MCF 10A (cell line): ENCODE results near the gene BMPER. TPM values are rescaled to one million over a fixed set of nuclear protein-coding genes. Genes with fewer than 3 reads are reported as not detected.

Experiments
- BruUV-seq: library from RNA; stranded (reverse); fragments of 400-500 nt; replicated peaks from 2 replicates; lab custom pipeline; 2021; lab: Mats Ljungman, UMichigan
- CTCF ChIA-PET: fragments of 300-600 bp; sonication (Branson Sonifier 250); formaldehyde crosslinking; extraction: SDS; loops from one replicate; lab custom pipeline; 2021; ENCODE audit warnings: antibody characterized with exemption, inconsistent platforms; lab: Yijun Ruan, JAX
- POLR2A ChIA-PET: fragments of 300-600, 350-650 bp; sonication (Branson Sonifier 250); formaldehyde crosslinking; extraction: SDS; loops from one replicate; lab custom pipeline; 2020; ENCODE audit warnings: antibody characterized with exemption, inconsistent platforms; lab: Yijun Ruan, JAX
- DNase-seq: peaks from one replicate; pipeline ENCODE4 v3.0.0-alpha.2; 2018; ENCODE audit not compliant: unreplicated experiment
- H3K27ac Mint-ChIP-seq: one replicate; pipeline ENCODE4 v1.8.0; 2022; ENCODE audit warnings: mild to moderate bottlenecking, low read depth, mixed read lengths; ENCODE audit not compliant: unreplicated experiment
- H3K27me3 Mint-ChIP-seq: one replicate; pipeline ENCODE4 v1.8.0; 2022; ENCODE audit warnings: mixed read lengths; ENCODE audit not compliant: insufficient read depth, unreplicated experiment
- H3K36me3 Mint-ChIP-seq: one replicate; pipeline ENCODE4 v1.8.0; 2022; ENCODE audit warnings: mild to moderate bottlenecking, moderate library complexity, mixed read lengths; ENCODE audit not compliant: insufficient read depth, unreplicated experiment
- H3K4me1 Mint-ChIP-seq: one replicate; pipeline ENCODE4 v1.8.0; 2022; ENCODE audit warnings: mixed read lengths; ENCODE audit not compliant: insufficient read depth, unreplicated experiment
- H3K4me3 Mint-ChIP-seq: one replicate; pipeline ENCODE4 v1.8.0; 2022; ENCODE audit warnings: mild to moderate bottlenecking, moderate library complexity, mixed read lengths; ENCODE audit not compliant: unreplicated experiment
- H3K9me3 Mint-ChIP-seq: one replicate; pipeline ENCODE4 v1.8.0; 2022; ENCODE audit warnings: mixed read lengths; ENCODE audit not compliant: unreplicated experiment
- intact Hi-C: fragments of 100-400 bp; cut with micrococcal nuclease; formaldehyde crosslinking; loops from 2 replicates; pipeline ENCODE4 v1.14.1; 2022
- total RNA-seq: library from RNA; stranded (reverse); gene quantifications from 2 replicates; pipeline ENCODE4 v1.2.3, GENCODE V29; 2022
- TF ChIP-seq, protein P1 (sequence below): fragments of 200-600 bp; IDR thresholded peaks from one replicate; pipeline ENCODE4 v1.8.0; 2022; ENCODE audit warnings: antibody characterized with exemption, mild to moderate bottlenecking; ENCODE audit not compliant: unreplicated experiment

BMPER gene
- total RNA-seq, 1 experiment from 2014 or later = 0.40 TPM

GRCh38 chr7:33917661-33918060, 12.3 kb downstream of the BMPER start:
- ChIA-PET POLR2A (no interaction called here), CTCF (interaction anchor here (0.9 to 4.7 kb wide), 2 partner anchors 8 to 14 kb away, joined by 3 to 39 read pairs; no protein-coding TSS in a partner anchor)
- no peaks in the 10 kb centered on the region for H3K4me1 Mint-ChIP-seq
- H3K36me3 Mint-ChIP-seq = no peaks in the 10 kb centered on the region
- intact Hi-C loops = no loop called here
- no peak for DNase-seq
- TF ChIP-seq, protein P1, sequence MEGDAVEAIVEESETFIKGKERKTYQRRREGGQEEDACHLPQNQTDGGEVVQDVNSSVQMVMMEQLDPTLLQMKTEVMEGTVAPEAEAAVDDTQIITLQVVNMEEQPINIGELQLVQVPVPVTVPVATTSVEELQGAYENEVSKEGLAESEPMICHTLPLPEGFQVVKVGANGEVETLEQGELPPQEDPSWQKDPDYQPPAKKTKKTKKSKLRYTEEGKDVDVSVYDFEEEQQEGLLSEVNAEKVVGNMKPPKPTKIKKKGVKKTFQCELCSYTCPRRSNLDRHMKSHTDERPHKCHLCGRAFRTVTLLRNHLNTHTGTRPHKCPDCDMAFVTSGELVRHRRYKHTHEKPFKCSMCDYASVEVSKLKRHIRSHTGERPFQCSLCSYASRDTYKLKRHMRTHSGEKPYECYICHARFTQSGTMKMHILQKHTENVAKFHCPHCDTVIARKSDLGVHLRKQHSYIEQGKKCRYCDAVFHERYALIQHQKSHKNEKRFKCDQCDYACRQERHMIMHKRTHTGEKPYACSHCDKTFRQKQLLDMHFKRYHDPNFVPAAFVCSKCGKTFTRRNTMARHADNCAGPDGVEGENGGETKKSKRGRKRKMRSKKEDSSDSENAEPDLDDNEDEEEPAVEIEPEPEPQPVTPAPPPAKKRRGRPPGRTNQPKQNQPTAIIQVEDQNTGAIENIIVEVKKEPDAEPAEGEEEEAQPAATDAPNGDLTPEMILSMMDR = no peak
- peaks cover 17% of the 10 kb centered on the region for H3K27me3 Mint-ChIP-seq
- no peak overlapping the region for H3K27ac Mint-ChIP-seq
- no peak overlapping the region for H3K4me3 Mint-ChIP-seq
- no peaks in the 10 kb centered on the region for H3K9me3 Mint-ChIP-seq
- no TSS peak for BruUV-seq

- Mint-ChIP-seq H3K36me3 (no peaks in the 10 kb centered on the region), H3K27me3 (peaks cover 20% of the 10 kb centered on the region), H3K4me3 (no peak overlapping the region), H3K4me1 (no peaks in the 10 kb centered on the region), H3K9me3 (no peaks in the 10 kb centered on the region), H3K27ac (no peak overlapping the region)
- intact Hi-C loops = no loop called here
- ChIA-PET POLR2A (no interaction called here), CTCF (interaction anchor here (4.7 kb wide), 1 partner anchor 13 kb away, joined by 39 read pairs; no protein-coding TSS in a partner anchor)
- no peak for DNase-seq
- TF ChIP-seq, protein P1 = no peak
- no TSS peak for BruUV-seq
These were observed 13.3 kb downstream of the BMPER start for GRCh38 chr7:33918438-33919143.

DNA sequence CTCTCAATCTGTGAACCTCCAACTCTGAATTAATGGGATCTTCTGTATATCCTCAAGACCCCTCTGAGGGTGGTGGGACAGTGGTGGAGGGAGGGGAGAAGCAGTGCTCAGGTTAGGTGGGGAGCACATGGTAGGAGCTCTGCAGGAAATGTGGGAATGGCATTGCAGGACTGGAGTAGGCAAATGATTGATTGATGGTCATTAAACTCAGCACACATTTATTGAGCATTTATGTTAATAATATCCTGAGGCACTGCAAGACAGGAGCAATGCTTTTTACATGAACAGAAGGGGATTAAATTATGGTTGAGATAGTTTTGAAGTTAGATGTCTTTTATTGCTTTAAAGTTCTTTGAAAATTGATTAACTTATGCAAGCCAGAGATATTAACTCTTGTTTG, 14.1 kb downstream of the BMPER start:
- POLR2A ChIA-PET = no interaction called here
- CTCF ChIA-PET = interaction anchor here (4.7 kb wide), 1 partner anchor 12 kb away, joined by 39 read pairs; no protein-coding TSS in a partner anchor
- Mint-ChIP-seq H3K4me1 (no peaks in the 10 kb centered on the region), H3K4me3 (no peak overlapping the region), H3K27me3 (peaks cover 20% of the 10 kb centered on the region), H3K27ac (no peak overlapping the region), H3K9me3 (no peaks in the 10 kb centered on the region), H3K36me3 (no peaks in the 10 kb centered on the region)
- intact Hi-C loops = no loop called here
- DNase-seq = no peak
- TF ChIP-seq, protein P1 = no peak
- no TSS peak for BruUV-seq

DNA sequence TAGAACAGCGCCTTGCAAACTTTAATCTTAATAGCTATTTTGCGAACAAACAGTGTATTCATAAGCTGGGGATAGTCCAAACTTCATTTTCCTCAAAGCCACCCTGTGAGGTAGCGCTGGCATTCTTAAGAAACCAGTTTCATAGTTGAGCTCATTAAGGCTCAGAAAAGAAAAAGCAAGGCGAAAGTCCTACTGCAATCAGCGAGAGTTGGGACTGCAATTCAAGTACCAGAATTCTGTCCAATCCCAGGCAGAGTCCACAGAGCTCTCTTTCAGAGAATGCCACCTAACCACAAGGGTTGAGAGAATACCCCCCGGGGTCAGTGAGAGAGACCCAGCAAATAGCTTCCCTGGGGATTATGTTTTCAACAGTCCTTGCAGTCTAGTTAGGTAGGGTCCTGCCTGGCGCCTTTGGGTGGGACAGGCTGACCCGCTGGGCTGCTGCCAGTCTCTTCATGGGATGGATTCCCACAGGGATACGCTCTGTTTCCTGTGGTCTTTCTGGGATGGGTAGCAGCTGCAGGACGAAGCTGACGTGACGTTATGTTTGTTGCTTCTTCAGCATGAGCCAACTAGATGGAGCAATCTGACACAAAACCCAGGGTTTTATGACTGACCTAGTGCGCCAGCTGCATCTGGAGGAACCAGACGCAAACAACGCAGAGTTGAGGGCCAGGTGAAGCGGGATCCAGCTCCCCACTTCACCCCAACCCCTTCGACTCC, 16.0 kb downstream of the BMPER start:
- CTCF ChIA-PET = interaction anchor here (0.6 to 3.0 kb wide), 8 partner anchors 10 to 597 kb away, joined by 3 to 31 read pairs (median 4); no protein-coding TSS in a partner anchor
- POLR2A ChIA-PET = no interaction called here
- intact Hi-C loops = no loop called here
- H3K27ac Mint-ChIP-seq = no peak overlapping the region
- H3K27me3 Mint-ChIP-seq = peaks cover 20% of the 10 kb centered on the region
- no peaks in the 10 kb centered on the region for H3K36me3 Mint-ChIP-seq
- H3K4me3 Mint-ChIP-seq = no peak overlapping the region
- TF ChIP-seq, protein P1 = no peak
- no peaks in the 10 kb centered on the region for H3K4me1 Mint-ChIP-seq
- DNase-seq = no peak
- no TSS peak for BruUV-seq
- no peaks in the 10 kb centered on the region for H3K9me3 Mint-ChIP-seq
